Testis (tissue), 3 donors: ENCODE results near the gene UGT1A10. TPM values are rescaled to one million over a fixed set of nuclear protein-coding genes. Genes with fewer than 3 reads are reported as not detected.

Experiments used
- DNase-seq: peaks from one replicate; pipeline ENCODE4 v3.0.0-alpha.2; 2019
- H3K27ac ChIP-seq, 2 donors: fragments of 200-600 bp; sonication (generic); one replicate each; pipeline ENCODE4 v1.5.1; 2019
- H3K27me3 ChIP-seq: fragments of 200-600 bp; sonication (generic); one replicate; pipeline ENCODE4 v1.5.1; 2019
- H3K36me3 ChIP-seq: fragments of 200-600 bp; sonication (generic); one replicate; pipeline ENCODE4 v1.5.1; 2017; ENCODE audit warnings: low read depth; ENCODE audit errors: missing control alignments
- H3K4me1 ChIP-seq: fragments of 200-600 bp; sonication (generic); one replicate; pipeline ENCODE4 v1.5.1; 2019
- H3K4me3 ChIP-seq, 2 donors: fragments of 200-600 bp; sonication (generic); one replicate each; pipeline ENCODE4 v1.5.1; 2017 to 2019
- H3K9me3 ChIP-seq: fragments of 200-600 bp; sonication (generic); one replicate; pipeline ENCODE4 v1.5.1; 2017
- CTCF ChIP-seq, 3 experiments: fragments of 450-650 bp in 2 of 3; fragments of 200-600 bp in 1 of 3; sonication (generic) in 1 of 3; IDR thresholded peaks; one replicate each; pipeline ENCODE4 v1.5.1; 2016 to 2019; ENCODE audit warnings: antibody characterized with exemption in 3 of 3, mild to moderate bottlenecking in 2 of 3, moderate library complexity in 1 of 3
- POLR2A ChIP-seq: fragments of 450-650 bp; IDR thresholded peaks from one replicate; pipeline ENCODE4 v1.6.1; 2017; ENCODE audit warnings: antibody characterized with exemption, mild to moderate bottlenecking, moderate library complexity
- WGBS, 2 donors: methylation state at CpG; one replicate each; pipeline ENCODE4 v1.1.5; 2018; 5-methylcytosine and 5-hydroxymethylcytosine counted together
- intact Hi-C: fragments of 100-400 bp; cut with DNase I; formaldehyde crosslinking; loops from one replicate; pipeline ENCODE4 v1.15.1; 2023; ENCODE audit warnings: low total_unique reads
- polyA plus RNA-seq: library from polyadenylated mRNA; stranded (reverse); fragments of 350-450 nt; fragmentation: Illumina TruSeq; extraction: RNeasy Lipid Tissue Mini Kit (QIAGEN cat#74804); gene quantifications from one replicate; pipeline ENCODE4 v1.2.3, GENCODE V29; 2014; ENCODE audit warnings: low read depth, low replicate concordance; ENCODE audit not compliant: insufficient read depth
- total RNA-seq, 2 donors: library from RNA; depleted of rRNA; stranded (reverse); fragments of >200 nt; gene quantifications; one replicate each; pipeline ENCODE4 v1.2.3, GENCODE V29; 2016

UGT1A10 gene
- total and polyA plus RNA-seq, 3 donors from 2014 or later = 0.29 to 0.68 (median 0.31) TPM

GRCh38 chr2:233702238-233702637 lies 66.0 kb downstream of the UGT1A10 start:
- no peaks in the 10 kb centered on the region for H3K27me3 ChIP-seq
- intact Hi-C loops = no loop called here
- H3K4me1 ChIP-seq = peaks cover 5% of the 10 kb centered on the region
- 49 to 56% methylated on average over 3 of the region's 3 CpGs for WGBS, 2 donors
- no peak for DNase-seq
- no peak overlapping the region for H3K4me3 ChIP-seq
- no peaks in the 10 kb centered on the region for H3K36me3 ChIP-seq
- H3K27ac ChIP-seq = no peak overlapping the region
- TF ChIP-seq POLR2A (no peak), CTCF (IDR thresholded peaks at IDR 0.05) (no peak)
- no peaks in the 10 kb centered on the region for H3K9me3 ChIP-seq

GRCh38 chr2:233705911-233706506 lies 69.8 kb downstream of the UGT1A10 start:
- WGBS, 2 donors = 69 to 77% methylated on average over 4 of the region's 4 CpGs
- intact Hi-C loops = no loop called here
- Histone ChIP-seq H3K27me3 (no peaks in the 10 kb centered on the region), H3K36me3 (no peaks in the 10 kb centered on the region), H3K4me1 (no peaks in the 10 kb centered on the region), H3K27ac (no peak overlapping the region), H3K9me3 (no peaks in the 10 kb centered on the region), H3K4me3 (no peak overlapping the region)
- TF ChIP-seq CTCF (IDR thresholded peaks at IDR 0.05) (no peak), POLR2A (no peak)
- DNase-seq = no peak

- intact Hi-C loops = no loop called here
- 20 to 59% methylated on average over 1 of the region's 1 CpG for WGBS, 2 donors
- Histone ChIP-seq H3K4me1 (no peaks in the 10 kb centered on the region), H3K27me3 (no peaks in the 10 kb centered on the region), H3K27ac (no peak overlapping the region), H3K4me3 (no peak overlapping the region), H3K36me3 (no peaks in the 10 kb centered on the region), H3K9me3 (no peaks in the 10 kb centered on the region)
- no peak for DNase-seq
- no peak for TF ChIP-seq POLR2A
- no peak for TF ChIP-seq CTCF (IDR thresholded peaks at IDR 0.05)
Measured at GRCh38 chr2:233706720-233707119, 70.5 kb downstream of the UGT1A10 start.

GRCh38 chr2:233707940-233708644 lies 71.8 kb downstream of the UGT1A10 start:
- Histone ChIP-seq H3K9me3 (no peaks in the 10 kb centered on the region), H3K36me3 (no peaks in the 10 kb centered on the region)
- 57 to 58% methylated on average over 10 of the region's 10 CpGs for WGBS, 2 donors

More at GRCh38 chr2:233707940-233708644, 71.8 kb downstream of the UGT1A10 start:
- Histone ChIP-seq H3K27ac (no peak overlapping the region), H3K27me3 (no peaks in the 10 kb centered on the region), H3K4me3 (no peak overlapping the region), H3K4me1 (no peaks in the 10 kb centered on the region)
- TF ChIP-seq POLR2A (no peak), CTCF (IDR thresholded peaks at IDR 0.05) (no peak)
- DNase-seq = no peak
- intact Hi-C loops = no loop called here
